Brain microvascular endothelial cell (primary cell): ENCODE measurements around the gene ZCCHC8.

Experiments used
- DNase-seq: peaks from one replicate; pipeline ENCODE4 v3.0.0-alpha.2; 2020
- H3K27ac ChIP-seq: fragments of 250-450 bp; sonication (Bioruptor Pico); 2 replicates; pipeline ENCODE4 v1.5.1; 2020; ENCODE audit warnings: mild to moderate bottlenecking, moderate library complexity
- H3K27me3 ChIP-seq: fragments of 250-450 bp; sonication (Bioruptor Pico); replicated peaks from 2 replicates; pipeline ENCODE4 v1.5.1; 2020; ENCODE audit warnings: mild to moderate bottlenecking
- H3K36me3 ChIP-seq: fragments of 250-450 bp; sonication (Bioruptor Pico); replicated peaks from 2 replicates; pipeline ENCODE4 v1.5.1; 2020; ENCODE audit warnings: mild to moderate bottlenecking
- H3K4me3 ChIP-seq: 2 replicates; pipeline ENCODE4 v1.5.1; 2011; ENCODE audit warnings: low read depth, mild to moderate bottlenecking, control low read depth, low read length, moderate library complexity
- CTCF ChIP-seq: IDR thresholded peaks from 2 replicates; pipeline ENCODE4 v1.5.1; 2011; ENCODE audit warnings: low read depth, mild to moderate bottlenecking, moderate library complexity, low read length, control low read depth, inconsistent platforms; ENCODE audit errors: missing control alignments
- in situ Hi-C: cut with HindIII; loops from 2 replicates; pipeline ENCODE4 v1.10.0; 2017; ENCODE audit warnings: low sequenced_read_pairs, low pct_ligation_motif_present

Gene ZCCHC8

GRCh38 chr12:122506393-122506938, 5.7 kb upstream of the ZCCHC8 start:
- peaks cover 78% of the 10 kb centered on the region for H3K36me3 ChIP-seq
- TF ChIP-seq CTCF: no peak
- no peak overlapping the region for H3K27ac ChIP-seq
- H3K4me3 ChIP-seq: no peak overlapping the region
- DNase-seq: no peak
- H3K27me3 ChIP-seq: no peaks in the 10 kb centered on the region
- in situ Hi-C loops: no loop called here

GRCh38 chr12:122505419-122506051, 4.8 kb upstream of the ZCCHC8 start:
- peaks cover 70% of the 10 kb centered on the region for H3K36me3 ChIP-seq
- in situ Hi-C loops: no loop called here
- H3K27ac ChIP-seq: no peak overlapping the region
- no peak overlapping the region for H3K4me3 ChIP-seq
- no peak for DNase-seq
- TF ChIP-seq CTCF: no peak
- no peaks in the 10 kb centered on the region for H3K27me3 ChIP-seq

GRCh38 chr12:122503783-122504590, 3.3 kb upstream of the ZCCHC8 start:
- in situ Hi-C loops: no loop called here
- Histone ChIP-seq H3K4me3 (no peak overlapping the region), H3K27ac (no peak overlapping the region), H3K36me3 (peaks cover 54% of the 10 kb centered on the region), H3K27me3 (no peaks in the 10 kb centered on the region)
- no peak for TF ChIP-seq CTCF
- no peak for DNase-seq

- Histone ChIP-seq H3K4me3 (no peak overlapping the region), H3K27me3 (no peaks in the 10 kb centered on the region), H3K36me3 (peaks cover 48% of the 10 kb centered on the region), H3K27ac (no peak overlapping the region)
- DNase-seq: no peak
- in situ Hi-C loops: no loop called here
- TF ChIP-seq CTCF: no peak
Measured at GRCh38 chr12:122503147-122503751, 2.5 kb upstream of the ZCCHC8 start.

GRCh38 chr12:122501489-122501989, 807 bp upstream of the ZCCHC8 start:
- DNase-seq: no peak
- in situ Hi-C loops: no loop called here
- Histone ChIP-seq H3K4me3 (peak overlapping the region; percentile 94), H3K27ac (peak overlapping the region; percentile 16), H3K36me3 (peaks cover 32% of the 10 kb centered on the region), H3K27me3 (no peaks in the 10 kb centered on the region)
- no peak for TF ChIP-seq CTCF
